ENCODE data around the gene EPHB1.
"Not testable (repeated sequence)": the region's sequence is repeated elsewhere in the genome, so short reads cannot be mapped to it uniquely, and the experiment has no call there.

EPHB1 gene

DNA sequence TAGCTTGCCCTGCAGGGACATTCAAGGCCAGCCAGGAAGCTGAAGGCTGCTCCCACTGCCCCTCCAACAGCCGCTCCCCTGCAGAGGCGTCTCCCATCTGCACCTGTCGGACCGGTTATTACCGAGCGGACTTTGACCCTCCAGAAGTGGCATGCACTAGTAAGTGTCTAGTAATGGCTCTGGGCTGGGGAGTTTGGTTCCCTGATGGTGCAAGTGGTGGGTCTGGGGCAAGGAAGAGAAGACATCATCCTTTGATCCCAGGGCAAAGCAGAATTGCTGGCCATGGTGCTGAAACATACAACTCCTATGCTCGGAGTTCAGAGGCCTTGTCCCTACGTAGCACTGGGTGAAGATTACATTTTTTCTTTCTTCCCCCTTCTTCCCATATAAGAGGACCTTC, 311.4 kb downstream of the EPHB1 start:
- no peaks in the 10 kb centered on the region for H3K27me3 Mint-ChIP-seq

DNA sequence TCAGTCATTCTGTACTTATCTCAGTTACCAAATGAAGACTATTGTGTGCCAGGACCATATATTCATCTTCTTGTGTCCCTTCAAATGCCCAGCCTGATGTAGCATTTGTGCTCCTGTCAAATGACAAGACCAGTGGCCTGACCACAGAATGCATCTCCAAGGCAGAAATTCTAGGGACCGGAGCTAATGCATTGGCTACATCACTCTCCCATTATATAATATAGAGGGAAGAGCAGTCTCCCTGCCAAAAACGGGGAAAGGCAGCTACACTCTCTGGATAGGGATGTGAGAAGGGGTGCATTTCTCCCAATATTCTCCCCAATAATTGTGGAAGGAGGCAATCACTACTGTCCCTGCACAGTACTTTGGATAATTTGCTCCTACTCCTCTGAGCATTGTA, 312.0 kb downstream of the EPHB1 start:
- Mint-ChIP-seq H3K4me3 (no peak overlapping the region), H3K27me3 (no peaks in the 10 kb centered on the region), H3K27ac (no peak overlapping the region)

More for the DNA sequence above, 311.4 kb downstream of the EPHB1 start:
- H3K4me3 Mint-ChIP-seq = no peak overlapping the region
- H3K9me3 Mint-ChIP-seq = peaks cover 3% of the 10 kb centered on the region
- no peak overlapping the region for H3K27ac Mint-ChIP-seq
- no peaks in the 10 kb centered on the region for H3K4me1 Mint-ChIP-seq (ENCODE audit: low read depth)
- no peaks in the 10 kb centered on the region for H3K36me3 Mint-ChIP-seq (ENCODE audit: low read depth)

DNA sequence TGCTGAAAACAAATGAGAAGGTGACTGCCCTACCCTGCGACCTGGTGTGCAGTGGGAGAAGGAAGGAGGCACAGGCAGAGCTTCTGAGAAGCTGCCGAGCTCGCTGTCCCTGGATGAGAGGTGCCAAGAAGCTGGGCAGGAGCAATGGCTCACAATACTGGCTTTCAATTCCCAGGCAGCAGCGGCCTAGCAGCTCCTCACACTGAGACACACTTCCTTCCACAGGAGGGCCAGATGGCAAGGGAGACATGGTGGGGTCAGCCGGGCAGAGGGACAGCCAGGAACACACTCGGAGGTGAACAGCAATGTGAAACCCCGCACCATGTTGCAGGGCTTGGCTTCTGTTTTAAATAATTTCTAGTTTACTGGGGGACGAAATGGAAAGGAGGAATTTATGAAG, 314.6 kb downstream of the EPHB1 start:
- Mint-ChIP-seq H3K36me3 (ENCODE audit: low read depth) (no peaks in the 10 kb centered on the region), H3K4me3 (no peak overlapping the region), H3K9me3 (peaks cover under 1% of the 10 kb centered on the region), H3K27ac (no peak overlapping the region), H3K27me3 (no peaks in the 10 kb centered on the region), H3K4me1 (ENCODE audit: low read depth) (no peaks in the 10 kb centered on the region)

More for the DNA sequence above, 312.0 kb downstream of the EPHB1 start:
- Mint-ChIP-seq H3K9me3 (peaks cover 3% of the 10 kb centered on the region), H3K36me3 (ENCODE audit: low read depth) (no peaks in the 10 kb centered on the region), H3K4me1 (ENCODE audit: low read depth) (no peaks in the 10 kb centered on the region)

DNA sequence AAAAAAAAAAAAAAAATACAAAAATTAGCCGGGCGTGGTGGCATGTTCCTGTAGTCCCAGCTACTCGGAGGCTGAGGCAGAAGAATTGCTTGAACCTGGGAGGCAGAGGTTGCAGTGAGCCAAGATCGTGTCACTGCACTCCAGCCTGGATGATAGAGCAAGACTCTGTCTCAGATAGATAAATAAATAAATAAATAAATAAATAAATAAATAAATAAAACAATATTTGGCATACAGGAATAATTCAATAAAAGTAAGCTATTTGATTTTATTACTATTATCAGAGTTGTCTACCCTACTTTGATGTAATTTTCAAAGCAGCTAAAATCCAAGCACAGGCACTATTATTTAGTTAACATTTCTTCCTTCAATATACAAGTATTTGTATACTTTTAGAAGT, 319.5 kb downstream of the EPHB1 start:
- not testable (repeated sequence) for H3K4me1 Mint-ChIP-seq (ENCODE audit: low read depth); H3K36me3 Mint-ChIP-seq (ENCODE audit: low read depth); H3K27me3 Mint-ChIP-seq; H3K9me3 Mint-ChIP-seq; H3K27ac Mint-ChIP-seq; H3K4me3 Mint-ChIP-seq

DNA sequence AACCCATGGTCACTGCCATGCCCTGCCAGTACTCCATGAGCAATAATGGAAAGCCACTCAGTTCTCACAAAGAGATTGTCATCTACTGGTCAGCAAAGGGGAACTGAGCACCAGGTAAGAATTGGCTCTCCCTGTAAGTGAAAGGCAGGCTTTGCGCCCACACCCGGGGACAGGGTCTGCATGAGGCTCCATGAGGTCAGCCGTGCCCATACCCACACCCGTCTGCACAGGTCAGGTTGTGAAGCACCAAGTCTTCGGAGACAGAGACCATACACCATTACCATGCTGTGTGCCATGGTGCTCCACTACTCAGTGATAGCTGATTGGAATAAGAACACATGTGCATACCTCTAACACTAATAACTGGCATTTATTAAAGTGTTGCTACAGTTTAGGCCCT, 322.9 kb downstream of the EPHB1 start:
- no peaks in the 10 kb centered on the region for H3K4me1 Mint-ChIP-seq (ENCODE audit: low read depth)

DNA sequence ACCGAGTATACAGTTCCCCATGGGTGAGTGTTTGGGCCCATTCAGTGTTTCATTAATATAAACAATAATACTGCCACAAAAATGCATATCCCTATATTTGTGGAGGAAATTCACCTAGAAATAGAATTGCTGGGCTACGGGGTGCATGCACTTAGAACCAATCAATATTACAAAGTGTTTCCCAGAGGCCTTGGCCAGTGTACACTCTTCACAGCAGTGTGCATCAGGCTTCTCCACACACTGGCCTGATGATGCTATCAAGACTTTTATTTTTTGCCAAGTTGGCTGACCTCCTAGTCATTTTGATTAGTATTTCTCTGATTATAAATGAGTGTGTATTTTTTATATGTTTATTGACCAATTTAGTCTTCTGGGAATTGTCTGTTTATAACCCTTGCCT, 323.7 kb downstream of the EPHB1 start:
- Mint-ChIP-seq H3K4me1 (ENCODE audit: low read depth) (no peaks in the 10 kb centered on the region), H3K4me3 (no peak overlapping the region)

More for the DNA sequence above, 322.9 kb downstream of the EPHB1 start:
- Mint-ChIP-seq H3K36me3 (ENCODE audit: low read depth) (no peaks in the 10 kb centered on the region), H3K27me3 (no peaks in the 10 kb centered on the region), H3K9me3 (no peaks in the 10 kb centered on the region), H3K4me3 (no peak overlapping the region), H3K27ac (no peak overlapping the region)

DNA sequence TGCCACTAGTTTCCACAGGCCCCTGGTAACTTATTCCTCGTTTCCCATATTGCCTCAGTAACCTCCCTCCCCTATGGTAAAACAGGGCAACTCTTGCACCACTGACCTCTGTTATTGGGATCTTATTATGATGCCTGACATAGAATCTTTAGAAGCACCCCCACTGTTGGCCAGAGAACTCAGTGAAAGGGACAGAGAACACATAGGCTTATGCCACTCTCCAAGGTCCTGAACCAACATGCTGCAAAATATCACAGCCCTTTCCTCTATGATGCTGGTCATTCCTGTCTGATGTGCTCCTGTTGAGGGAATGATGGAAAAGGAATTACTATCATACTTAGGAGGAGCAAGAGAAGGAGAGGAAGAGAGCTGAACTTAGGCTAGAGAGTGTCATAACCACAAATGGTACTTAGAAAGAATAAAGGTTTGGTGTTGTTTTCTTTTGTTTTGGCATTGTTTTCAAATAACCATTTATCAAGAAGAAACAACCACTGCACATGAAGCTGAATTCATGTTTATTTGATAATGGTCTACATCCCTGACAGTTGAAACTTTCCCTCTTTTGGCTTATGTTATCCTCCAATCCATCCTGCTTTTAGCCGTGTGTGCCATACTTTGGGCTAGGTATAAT, 330.2 kb downstream of the EPHB1 start:
- no peaks in the 10 kb centered on the region for H3K4me1 Mint-ChIP-seq (ENCODE audit: low read depth)
- no peaks in the 10 kb centered on the region for H3K36me3 Mint-ChIP-seq (ENCODE audit: low read depth)
- H3K27ac Mint-ChIP-seq = no peak overlapping the region
- H3K9me3 Mint-ChIP-seq = peaks cover 5% of the 10 kb centered on the region
- no peak overlapping the region for H3K4me3 Mint-ChIP-seq
- H3K27me3 Mint-ChIP-seq = no peaks in the 10 kb centered on the region

More for the DNA sequence above, 323.7 kb downstream of the EPHB1 start:
- Mint-ChIP-seq H3K36me3 (ENCODE audit: low read depth) (no peaks in the 10 kb centered on the region), H3K27me3 (no peaks in the 10 kb centered on the region), H3K27ac (no peak overlapping the region), H3K9me3 (no peaks in the 10 kb centered on the region)

DNA sequence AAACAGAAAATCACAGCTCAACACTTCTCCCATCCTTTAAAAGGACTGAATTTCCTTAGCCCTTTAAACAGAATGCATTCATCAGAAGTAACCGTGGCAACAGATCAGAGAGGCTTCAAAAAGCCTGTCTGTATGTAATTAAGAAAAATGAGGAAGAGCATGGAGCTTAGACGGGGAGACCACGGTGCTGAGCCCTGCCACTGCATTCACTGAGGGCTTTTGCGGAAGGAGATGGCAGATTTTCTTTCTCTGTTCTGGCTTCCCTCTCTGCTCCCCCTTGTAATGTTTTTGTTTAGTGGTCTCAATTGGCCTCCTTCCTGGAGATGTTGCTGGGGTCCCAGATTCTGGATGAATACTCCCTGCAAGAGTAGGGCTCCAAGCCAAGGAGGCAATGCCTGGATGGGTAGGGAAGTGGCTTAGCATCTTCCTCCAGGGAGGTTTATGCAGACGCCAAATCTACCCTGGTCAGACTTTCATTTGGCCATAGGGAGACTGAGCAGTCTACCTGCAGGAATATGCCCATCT, 332.9 kb downstream of the EPHB1 start:
- H3K4me1 Mint-ChIP-seq (ENCODE audit: low read depth) = no peaks in the 10 kb centered on the region
- no peaks in the 10 kb centered on the region for H3K27me3 Mint-ChIP-seq
- no peak overlapping the region for H3K27ac Mint-ChIP-seq
- peaks cover 5% of the 10 kb centered on the region for H3K9me3 Mint-ChIP-seq
- H3K36me3 Mint-ChIP-seq (ENCODE audit: low read depth) = no peaks in the 10 kb centered on the region
- no peak overlapping the region for H3K4me3 Mint-ChIP-seq

DNA sequence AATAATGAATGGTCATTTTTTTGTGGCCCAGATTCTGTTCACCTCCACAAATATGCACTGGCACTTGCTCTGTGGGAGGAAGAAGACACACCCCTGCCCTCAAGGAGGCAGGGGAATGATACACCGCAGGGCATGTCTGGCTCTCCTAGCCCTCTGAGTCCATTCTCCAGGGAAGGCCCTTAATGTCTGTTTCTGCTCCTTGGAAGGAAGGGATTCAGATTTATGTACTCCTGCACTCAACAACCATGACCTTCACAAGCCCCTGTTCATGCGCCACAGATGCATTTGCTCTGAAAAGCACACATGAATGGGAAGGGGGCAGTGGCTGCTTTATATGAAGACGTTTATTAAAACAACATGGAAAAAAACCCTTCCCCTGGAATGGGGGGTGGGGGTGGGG, 333.8 kb downstream of the EPHB1 start:
- H3K4me3 Mint-ChIP-seq = no peak overlapping the region
- H3K36me3 Mint-ChIP-seq (ENCODE audit: low read depth) = no peaks in the 10 kb centered on the region
- no peaks in the 10 kb centered on the region for H3K27me3 Mint-ChIP-seq
- H3K4me1 Mint-ChIP-seq (ENCODE audit: low read depth) = no peaks in the 10 kb centered on the region
- peaks cover 5% of the 10 kb centered on the region for H3K9me3 Mint-ChIP-seq
- no peak overlapping the region for H3K27ac Mint-ChIP-seq

DNA sequence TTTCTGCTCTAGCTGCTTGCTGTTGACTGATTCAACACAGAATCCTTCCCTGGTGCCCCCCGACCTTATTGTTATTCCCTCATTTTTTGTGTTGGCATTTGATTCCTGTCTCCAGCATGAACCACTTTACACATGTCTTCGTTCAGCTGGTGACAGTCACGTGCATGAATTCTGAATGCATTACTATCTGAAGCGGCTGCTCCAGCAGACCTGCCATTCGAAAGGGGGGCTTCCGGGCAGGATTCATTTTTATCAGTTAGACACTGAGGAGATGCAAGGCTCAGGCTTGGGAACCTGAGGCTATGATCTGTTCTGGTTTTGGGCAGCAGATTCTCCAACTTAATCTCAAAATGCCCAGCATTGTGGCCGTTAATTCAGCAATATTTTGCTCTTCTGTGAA, 336.2 kb downstream of the EPHB1 start:
- H3K9me3 Mint-ChIP-seq = no peaks in the 10 kb centered on the region
- H3K4me3 Mint-ChIP-seq = no peak overlapping the region
- no peaks in the 10 kb centered on the region for H3K4me1 Mint-ChIP-seq (ENCODE audit: low read depth)
- no peaks in the 10 kb centered on the region for H3K36me3 Mint-ChIP-seq (ENCODE audit: low read depth)
- H3K27ac Mint-ChIP-seq = no peak overlapping the region
- H3K27me3 Mint-ChIP-seq = no peaks in the 10 kb centered on the region

DNA sequence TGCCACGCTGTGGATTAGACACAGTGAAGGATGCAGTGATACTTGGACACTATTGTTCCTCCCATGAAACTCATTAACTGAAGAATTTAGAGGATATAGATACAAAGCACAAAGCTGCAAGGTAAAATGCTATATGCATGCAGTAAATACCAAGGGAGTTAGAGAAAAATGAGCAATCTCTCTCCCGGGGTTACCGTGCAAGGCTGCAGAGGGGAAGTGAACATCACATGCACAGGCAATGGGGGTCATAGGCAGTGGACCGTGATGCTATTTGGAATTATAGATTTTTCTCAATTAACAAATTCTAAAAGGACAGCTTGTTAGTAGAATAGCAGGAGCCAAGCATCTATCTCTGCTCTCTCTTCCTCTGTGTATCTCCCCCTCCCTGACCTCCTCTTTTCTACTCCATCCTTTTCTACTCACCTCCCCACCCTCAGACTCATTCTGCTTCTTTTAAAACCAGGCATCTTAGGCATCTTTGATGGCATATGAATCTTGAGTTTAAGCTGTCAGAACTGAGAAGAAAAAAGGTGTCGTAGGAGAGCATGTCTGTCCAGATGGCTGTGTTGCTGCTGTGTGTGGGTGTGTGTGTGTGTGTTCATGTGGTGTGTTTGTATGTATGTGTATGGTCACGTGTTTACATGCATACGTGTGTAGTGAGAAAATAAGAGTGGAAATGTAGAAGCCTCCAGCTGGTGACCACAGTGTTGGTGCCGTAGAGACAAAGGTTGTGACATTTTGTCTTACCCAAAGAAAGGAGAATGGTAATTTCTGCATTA, 339.0 kb downstream of the EPHB1 start:
- Mint-ChIP-seq H3K4me3 (no peak overlapping the region), H3K36me3 (ENCODE audit: low read depth) (no peaks in the 10 kb centered on the region), H3K4me1 (ENCODE audit: low read depth) (no peaks in the 10 kb centered on the region), H3K27ac (no peak overlapping the region), H3K9me3 (no peaks in the 10 kb centered on the region), H3K27me3 (no peaks in the 10 kb centered on the region)

DNA sequence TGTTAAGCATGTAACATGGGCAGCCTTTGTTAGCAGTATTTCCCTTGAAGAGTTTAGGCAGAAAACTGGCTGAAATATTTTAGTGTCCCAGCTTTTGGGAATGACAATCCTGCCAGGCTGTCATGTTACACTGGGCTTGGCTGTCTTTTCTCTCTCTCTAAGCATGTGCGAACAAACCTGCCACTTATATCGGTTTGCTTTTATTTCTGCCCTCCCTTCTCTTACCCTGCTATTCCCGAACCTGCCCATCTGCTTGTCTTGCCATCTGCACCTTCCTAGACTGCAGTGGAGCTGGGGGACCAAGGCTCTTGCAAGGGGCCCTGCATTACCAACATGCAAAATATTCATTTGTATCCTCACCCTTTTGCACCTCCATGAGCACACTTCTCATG, 339.6 kb downstream of the EPHB1 start:
- H3K27me3 Mint-ChIP-seq = no peaks in the 10 kb centered on the region
- no peak overlapping the region for H3K27ac Mint-ChIP-seq
- no peaks in the 10 kb centered on the region for H3K36me3 Mint-ChIP-seq (ENCODE audit: low read depth)
- no peaks in the 10 kb centered on the region for H3K4me1 Mint-ChIP-seq (ENCODE audit: low read depth)
- no peaks in the 10 kb centered on the region for H3K9me3 Mint-ChIP-seq
- H3K4me3 Mint-ChIP-seq = no peak overlapping the region

DNA sequence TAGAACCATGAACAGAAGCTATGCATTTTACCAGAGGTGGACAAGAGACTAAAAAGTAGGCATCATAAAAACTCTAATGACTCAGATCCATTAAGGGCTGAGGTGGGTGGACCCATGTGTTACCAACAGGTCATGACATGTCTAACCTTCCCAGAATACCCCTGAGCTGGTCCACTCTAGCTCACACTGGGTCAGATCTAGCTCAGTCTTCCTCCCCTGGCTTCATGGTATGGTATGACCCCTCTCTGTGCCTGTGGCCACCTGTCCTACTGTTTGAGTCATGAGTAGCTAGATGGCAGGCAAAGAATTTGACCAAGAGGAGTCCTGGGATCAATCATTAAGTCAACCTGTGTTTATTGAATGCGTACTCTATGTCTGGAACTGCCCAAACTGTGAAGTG, 340.4 kb downstream of the EPHB1 start:
- Mint-ChIP-seq H3K9me3 (no peaks in the 10 kb centered on the region), H3K27ac (no peak overlapping the region)

DNA sequence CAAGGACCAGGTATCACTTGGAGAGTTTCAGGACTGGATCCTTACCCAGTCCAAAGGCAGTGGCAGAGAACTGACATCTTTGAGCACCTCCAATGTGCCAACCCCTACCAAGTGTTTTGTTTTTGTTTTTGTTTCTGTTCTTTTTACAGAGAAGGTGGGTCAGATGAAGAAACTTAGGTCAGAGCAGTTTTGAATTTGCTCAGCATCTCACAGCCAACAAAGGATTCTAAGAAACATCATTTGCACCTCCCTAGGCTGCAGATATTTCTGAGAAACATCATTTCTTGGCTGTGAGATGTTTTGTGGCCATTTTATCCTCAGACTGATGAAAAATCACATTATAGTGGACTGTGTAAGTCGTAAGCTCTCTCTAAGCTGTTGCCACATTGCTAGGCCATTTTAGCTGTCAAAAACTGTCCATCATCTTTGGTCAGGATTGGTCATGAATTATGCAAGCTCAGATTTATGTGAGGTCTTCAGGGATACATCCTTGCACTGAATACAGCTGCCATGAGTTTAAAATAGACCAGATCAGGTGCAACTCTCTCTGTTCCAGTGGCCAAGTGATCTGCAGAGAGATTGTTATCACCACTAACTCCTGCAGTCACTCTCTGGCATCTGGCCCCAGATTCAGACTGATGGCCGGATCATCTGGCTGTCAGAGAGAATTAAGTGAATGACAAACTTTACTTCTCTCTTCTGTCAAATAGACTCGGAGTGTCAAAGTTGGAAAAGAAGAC, 341.5 kb downstream of the EPHB1 start:
- H3K9me3 Mint-ChIP-seq = no peaks in the 10 kb centered on the region
- H3K4me1 Mint-ChIP-seq (ENCODE audit: low read depth) = no peaks in the 10 kb centered on the region
- no peak overlapping the region for H3K4me3 Mint-ChIP-seq
- no peaks in the 10 kb centered on the region for H3K27me3 Mint-ChIP-seq
- H3K36me3 Mint-ChIP-seq (ENCODE audit: low read depth) = no peaks in the 10 kb centered on the region
- no peak overlapping the region for H3K27ac Mint-ChIP-seq

More for the DNA sequence above, 340.4 kb downstream of the EPHB1 start:
- Mint-ChIP-seq H3K36me3 (ENCODE audit: low read depth) (no peaks in the 10 kb centered on the region), H3K4me3 (no peak overlapping the region), H3K27me3 (no peaks in the 10 kb centered on the region), H3K4me1 (ENCODE audit: low read depth) (no peaks in the 10 kb centered on the region)

DNA sequence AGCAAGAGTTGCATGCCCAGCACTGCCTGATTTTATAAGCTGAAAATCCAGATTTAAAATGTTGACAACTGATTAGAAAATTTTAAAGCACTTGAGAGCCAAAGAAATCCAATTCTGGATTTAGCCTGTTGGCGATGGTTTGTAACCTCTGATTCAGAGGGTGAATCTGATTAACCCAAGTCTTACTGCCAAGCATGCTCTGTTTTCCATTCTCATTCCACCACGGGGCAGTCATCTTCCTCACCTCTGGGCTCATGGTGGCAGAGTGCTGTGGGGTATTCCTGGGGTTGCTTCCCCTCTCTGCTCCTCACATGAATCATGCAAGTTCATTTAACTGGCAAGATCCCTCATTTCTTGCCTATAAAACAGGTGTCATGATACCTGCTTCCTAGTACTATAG, 342.2 kb downstream of the EPHB1 start:
- no peaks in the 10 kb centered on the region for H3K9me3 Mint-ChIP-seq
- H3K27ac Mint-ChIP-seq = no peak overlapping the region
- H3K36me3 Mint-ChIP-seq (ENCODE audit: low read depth) = no peaks in the 10 kb centered on the region
- no peaks in the 10 kb centered on the region for H3K4me1 Mint-ChIP-seq (ENCODE audit: low read depth)
- no peaks in the 10 kb centered on the region for H3K27me3 Mint-ChIP-seq
- H3K4me3 Mint-ChIP-seq = no peak overlapping the region
